Tibial artery (tissue), 4 donors: ENCODE measurements around the gene TTYH1.

Experiments used
- DNase-seq, 2 donors: peaks; one replicate each; pipeline ENCODE4 v3.0.0-alpha.2; 2019
- H3K27ac ChIP-seq, 2 donors: fragments of 200-600 bp; sonication (generic) in 1 of 2; 1 replicate in 1 of 2; 2 replicates in 1 of 2; pipeline ENCODE4 v1.5.1; 2018 to 2019; ENCODE audit warnings: mild to moderate bottlenecking in 1 of 2
- H3K27me3 ChIP-seq, 2 donors: fragments of 200-600 bp; sonication (generic) in 1 of 2; one replicate each; pipeline versions ENCODE4 v1.5.1 to v1.6.0; 2016 to 2019
- H3K36me3 ChIP-seq, 3 donors: fragments of 200-600 bp; sonication (generic) in 2 of 3; one replicate each; pipeline ENCODE4 v1.5.1; 2016 to 2019; ENCODE audit warnings: mild to moderate bottlenecking in 2 of 3
- H3K4me1 ChIP-seq, 4 donors: fragments of 200-600 bp; sonication (generic) in 2 of 4; 1 replicate in 3 of 4; 2 replicates in 1 of 4; pipeline ENCODE4 v1.5.1; 2016 to 2019
- H3K4me3 ChIP-seq, 2 donors: fragments of 200-600 bp; sonication (generic) in 1 of 2; 1 replicate in 1 of 2; 2 replicates in 1 of 2; pipeline ENCODE4 v1.5.1; 2018 to 2019; ENCODE audit warnings: mild to moderate bottlenecking in 2 of 2
- H3K9me3 ChIP-seq, 3 donors: fragments of 200-600 bp; sonication (generic) in 1 of 3; one replicate each; pipeline ENCODE4 v1.5.1; 2016 to 2019
- CTCF ChIP-seq, 2 experiments: fragments of 200-600 bp in 1 of 2; fragments of 450-650 bp in 1 of 2; IDR thresholded peaks; one replicate each; pipeline ENCODE4 v1.5.1; 2017 to 2019; ENCODE audit warnings: antibody characterized with exemption in 2 of 2, mild to moderate bottlenecking in 1 of 2, moderate library complexity in 1 of 2
- intact Hi-C: fragments of 100-400 bp; cut with DNase I; formaldehyde crosslinking; loops from one replicate; pipeline ENCODE4 v1.15.0; 2023; ENCODE audit warnings: low total_unique reads

The TTYH1 gene

GRCh38 chr19:54480051-54480450 is 64.8 kb downstream of the TTYH1 start:
- no peaks in the 10 kb centered on the region for H3K9me3 ChIP-seq
- H3K4me1 ChIP-seq, result no peaks in the 10 kb centered on the region
- no peak overlapping the region for H3K4me3 ChIP-seq
- no peak for DNase-seq
- H3K36me3 ChIP-seq, result no peaks in the 10 kb centered on the region
- H3K27ac ChIP-seq, result no peak overlapping the region
- intact Hi-C loops, result no loop called here
- peaks cover 0 to 19% of the 10 kb centered on the region in 2 donors for H3K27me3 ChIP-seq
- no peak for TF ChIP-seq CTCF (IDR thresholded peaks at IDR 0.05)

GRCh38 chr19:54481326-54481930 is 66.2 kb downstream of the TTYH1 start:
- Histone ChIP-seq H3K4me1 (no peaks in the 10 kb centered on the region), H3K4me3 (no peak overlapping the region), H3K27ac (no peak overlapping the region), H3K36me3 (no peaks in the 10 kb centered on the region), H3K27me3 (peaks cover 0 to 19% of the 10 kb centered on the region in 2 donors), H3K9me3 (no peaks in the 10 kb centered on the region)
- intact Hi-C loops, result no loop called here
- TF ChIP-seq CTCF (IDR thresholded peaks at IDR 0.05), result peak in 1 of 2 experiments; percentile 53
- no peak for DNase-seq

GRCh38 chr19:54482889-54483288 is 67.6 kb downstream of the TTYH1 start:
- peaks cover 0 to 18% of the 10 kb centered on the region in 2 donors for H3K27me3 ChIP-seq
- no peaks in the 10 kb centered on the region for H3K36me3 ChIP-seq
- no peak for DNase-seq
- no peak overlapping the region for H3K4me3 ChIP-seq
- no peaks in the 10 kb centered on the region for H3K4me1 ChIP-seq
- H3K27ac ChIP-seq, result no peak overlapping the region
- intact Hi-C loops, result no loop called here
- no peaks in the 10 kb centered on the region for H3K9me3 ChIP-seq
- no peak for TF ChIP-seq CTCF (IDR thresholded peaks at IDR 0.05)

GRCh38 chr19:54484451-54484850 is 69.2 kb downstream of the TTYH1 start:
- Histone ChIP-seq H3K27me3 (peaks cover 0 to 12% of the 10 kb centered on the region in 2 donors), H3K4me1 (no peaks in the 10 kb centered on the region), H3K27ac (no peak overlapping the region), H3K36me3 (no peaks in the 10 kb centered on the region), H3K4me3 (no peak overlapping the region), H3K9me3 (no peaks in the 10 kb centered on the region)
- TF ChIP-seq CTCF (IDR thresholded peaks at IDR 0.05), result no peak
- intact Hi-C loops, result no loop called here
- DNase-seq, result no peak

- Histone ChIP-seq H3K4me1 (no peaks in the 10 kb centered on the region), H3K27ac (no peak overlapping the region), H3K36me3 (no peaks in the 10 kb centered on the region), H3K27me3 (no peaks in the 10 kb centered on the region), H3K4me3 (no peak overlapping the region), H3K9me3 (no peaks in the 10 kb centered on the region)
- intact Hi-C loops, result no loop called here
- no peak for DNase-seq
- no peak for TF ChIP-seq CTCF (IDR thresholded peaks at IDR 0.05)
Observed at GRCh38 chr19:54485851-54486250, 70.6 kb downstream of the TTYH1 start.
